ENCODE data around the gene METTL4.

Gene METTL4, protein sequence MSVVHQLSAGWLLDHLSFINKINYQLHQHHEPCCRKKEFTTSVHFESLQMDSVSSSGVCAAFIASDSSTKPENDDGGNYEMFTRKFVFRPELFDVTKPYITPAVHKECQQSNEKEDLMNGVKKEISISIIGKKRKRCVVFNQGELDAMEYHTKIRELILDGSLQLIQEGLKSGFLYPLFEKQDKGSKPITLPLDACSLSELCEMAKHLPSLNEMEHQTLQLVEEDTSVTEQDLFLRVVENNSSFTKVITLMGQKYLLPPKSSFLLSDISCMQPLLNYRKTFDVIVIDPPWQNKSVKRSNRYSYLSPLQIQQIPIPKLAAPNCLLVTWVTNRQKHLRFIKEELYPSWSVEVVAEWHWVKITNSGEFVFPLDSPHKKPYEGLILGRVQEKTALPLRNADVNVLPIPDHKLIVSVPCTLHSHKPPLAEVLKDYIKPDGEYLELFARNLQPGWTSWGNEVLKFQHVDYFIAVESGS

GRCh38 chr18:2571200-2572170 lies at the start of gene METTL4, which contains the start of gene NDC80:
Gene METTL4 (minus strand): TSS chr18:2571505. CDS start chr18:2567216, 4,289 bp downstream.
Gene NDC80 (plus strand): TSS chr18:2571557. CDS start chr18:2572986, 1,429 bp downstream.
- Mint-ChIP-seq H3K4me1 (ENCODE audit: low read depth) (peaks cover 47% of the 10 kb centered on the region), H3K9me3 (no peaks in the 10 kb centered on the region), H3K36me3 (ENCODE audit: low read depth) (peaks cover 46% of the 10 kb centered on the region), H3K27me3 (ENCODE audit: low read depth) (no peaks in the 10 kb centered on the region), H3K27ac (peak within 1 kb of the TSS; percentile 98), H3K4me3 (peak within 1 kb of the TSS; percentile 99)
- peak; percentile 83 for DNase-seq (ENCODE audit: low spot score)

DNA sequence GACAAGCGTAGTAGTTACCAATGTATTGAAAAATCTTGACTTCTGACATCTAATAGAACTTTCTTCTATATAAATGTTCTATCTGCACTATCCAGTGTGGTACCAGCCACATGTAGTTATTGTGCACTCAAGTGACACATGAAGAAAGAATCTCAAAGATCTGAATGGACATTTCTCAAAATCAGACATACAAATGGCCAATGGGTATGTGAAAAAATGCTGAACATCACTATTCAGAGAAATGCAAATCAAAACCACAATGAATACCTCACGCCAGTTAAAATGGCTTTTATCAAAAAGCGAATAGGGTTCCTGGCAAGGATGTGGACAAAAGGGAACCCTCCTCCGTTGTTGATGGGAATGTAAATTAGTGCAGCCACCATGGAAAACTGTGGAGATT lies 46.7 kb upstream of the METTL4 start:
- Mint-ChIP-seq H3K36me3 (ENCODE audit: low read depth) (peaks cover 41% of the 10 kb centered on the region), H3K27me3 (ENCODE audit: low read depth) (no peaks in the 10 kb centered on the region), H3K27ac (no peak overlapping the region), H3K9me3 (no peaks in the 10 kb centered on the region), H3K4me1 (ENCODE audit: low read depth) (peaks cover 2% of the 10 kb centered on the region), H3K4me3 (no peak overlapping the region)
- DNase-seq (ENCODE audit: low spot score), result no peak

DNA sequence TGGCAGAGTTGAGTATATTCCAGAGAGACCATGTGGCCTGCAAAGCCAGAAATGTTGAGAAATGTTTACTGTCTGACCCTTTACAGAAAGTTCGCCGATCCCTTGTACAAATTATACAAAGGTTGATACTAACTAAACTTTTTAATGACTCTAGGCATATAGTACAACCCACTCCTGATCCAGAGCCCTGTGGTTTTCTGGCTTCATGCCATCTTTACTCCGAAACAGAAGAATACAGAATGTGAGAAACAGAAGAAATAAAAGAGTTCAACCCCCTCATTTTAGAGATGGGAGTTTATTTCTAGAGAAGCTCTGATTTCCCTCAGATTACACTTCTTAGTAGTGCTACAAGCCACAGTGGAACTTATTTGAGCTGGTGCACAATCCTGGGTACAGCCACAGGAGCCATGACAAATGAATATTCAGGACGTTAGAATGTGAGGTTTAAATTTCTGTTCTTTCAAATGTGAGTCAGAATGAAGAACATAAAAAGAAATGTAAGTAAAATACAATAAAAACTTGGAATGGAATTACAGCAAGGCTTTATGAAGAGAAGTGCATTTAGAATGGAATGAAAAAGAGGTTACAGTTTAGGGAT lies 46.2 kb upstream of the METTL4 start:
- Mint-ChIP-seq H3K36me3 (ENCODE audit: low read depth) (peaks cover 46% of the 10 kb centered on the region), H3K4me1 (ENCODE audit: low read depth) (peaks cover 2% of the 10 kb centered on the region), H3K9me3 (no peaks in the 10 kb centered on the region), H3K27me3 (ENCODE audit: low read depth) (no peaks in the 10 kb centered on the region), H3K4me3 (no peak overlapping the region), H3K27ac (peak overlapping the region; percentile 5)
- DNase-seq (ENCODE audit: low spot score), result no peak

DNA sequence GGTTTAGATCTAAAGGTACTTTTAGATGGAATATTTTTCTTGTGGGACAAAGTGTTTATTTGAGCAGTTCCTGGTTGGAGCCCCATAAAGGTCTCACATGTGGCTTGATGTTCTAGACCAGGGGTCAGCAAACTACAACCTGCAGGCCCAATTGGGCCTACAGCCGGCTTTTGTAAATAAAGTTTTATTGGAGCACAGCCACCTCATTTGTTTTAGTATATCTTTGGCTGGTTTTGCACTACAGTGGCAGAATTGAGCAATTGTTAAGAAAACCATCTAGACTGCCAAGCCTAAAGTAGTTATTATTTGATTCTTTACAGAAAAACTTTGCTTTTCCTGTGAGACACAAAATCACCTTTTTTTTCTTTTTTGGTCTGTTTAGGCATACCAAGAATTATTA lies 41.7 kb upstream of the METTL4 start:
- peak overlapping the region; percentile 21 for H3K27ac Mint-ChIP-seq
- H3K4me3 Mint-ChIP-seq, result no peak overlapping the region
- peaks cover 20% of the 10 kb centered on the region for H3K4me1 Mint-ChIP-seq (ENCODE audit: low read depth)
- DNase-seq (ENCODE audit: low spot score), result no peak
- H3K9me3 Mint-ChIP-seq, result no peaks in the 10 kb centered on the region
- H3K36me3 Mint-ChIP-seq (ENCODE audit: low read depth), result peaks cover 76% of the 10 kb centered on the region
- H3K27me3 Mint-ChIP-seq (ENCODE audit: low read depth), result no peaks in the 10 kb centered on the region

GRCh38 chr18:2610549-2610948 lies 39.2 kb upstream of the METTL4 start:
- Mint-ChIP-seq H3K4me3 (no peak overlapping the region), H3K36me3 (ENCODE audit: low read depth) (peaks cover 71% of the 10 kb centered on the region), H3K9me3 (no peaks in the 10 kb centered on the region), H3K27me3 (ENCODE audit: low read depth) (no peaks in the 10 kb centered on the region), H3K27ac (no peak overlapping the region), H3K4me1 (ENCODE audit: low read depth) (peaks cover 34% of the 10 kb centered on the region)
- DNase-seq (ENCODE audit: low spot score), result no peak

GRCh38 chr18:2609604-2610003 lies 38.3 kb upstream of the METTL4 start:
- Mint-ChIP-seq H3K9me3 (no peaks in the 10 kb centered on the region), H3K36me3 (ENCODE audit: low read depth) (peaks cover 66% of the 10 kb centered on the region), H3K27me3 (ENCODE audit: low read depth) (no peaks in the 10 kb centered on the region), H3K4me3 (no peak overlapping the region), H3K27ac (peak overlapping the region; percentile 43), H3K4me1 (ENCODE audit: low read depth) (peaks cover 41% of the 10 kb centered on the region)
- no peak for DNase-seq (ENCODE audit: low spot score)

DNA sequence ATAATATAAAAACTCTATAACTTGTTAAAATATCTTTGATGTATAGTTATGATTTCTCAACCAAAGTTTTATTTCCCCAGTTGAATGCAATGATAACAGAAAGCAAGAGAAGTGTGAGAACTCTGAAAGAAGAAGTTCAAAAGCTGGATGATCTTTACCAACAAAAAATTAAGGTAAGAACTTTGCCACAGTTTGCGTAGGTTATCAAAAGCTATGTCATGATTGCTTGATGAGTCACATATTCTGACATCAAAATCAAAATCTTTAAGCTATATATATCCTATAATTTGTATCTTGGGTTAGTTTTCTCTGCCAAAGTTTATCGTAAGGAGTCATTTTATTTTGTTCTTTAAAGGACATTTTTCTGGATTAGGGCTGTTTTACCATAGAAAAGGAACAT lies 35.0 kb upstream of the METTL4 start:
- no peak for DNase-seq (ENCODE audit: low spot score)
- peak overlapping the region; percentile 63 for H3K4me3 Mint-ChIP-seq
- H3K9me3 Mint-ChIP-seq, result no peaks in the 10 kb centered on the region
- H3K27ac Mint-ChIP-seq, result peak overlapping the region; percentile 85
- H3K27me3 Mint-ChIP-seq (ENCODE audit: low read depth), result no peaks in the 10 kb centered on the region
- peaks cover 52% of the 10 kb centered on the region for H3K4me1 Mint-ChIP-seq (ENCODE audit: low read depth)
- H3K36me3 Mint-ChIP-seq (ENCODE audit: low read depth), result peaks cover 62% of the 10 kb centered on the region

DNA sequence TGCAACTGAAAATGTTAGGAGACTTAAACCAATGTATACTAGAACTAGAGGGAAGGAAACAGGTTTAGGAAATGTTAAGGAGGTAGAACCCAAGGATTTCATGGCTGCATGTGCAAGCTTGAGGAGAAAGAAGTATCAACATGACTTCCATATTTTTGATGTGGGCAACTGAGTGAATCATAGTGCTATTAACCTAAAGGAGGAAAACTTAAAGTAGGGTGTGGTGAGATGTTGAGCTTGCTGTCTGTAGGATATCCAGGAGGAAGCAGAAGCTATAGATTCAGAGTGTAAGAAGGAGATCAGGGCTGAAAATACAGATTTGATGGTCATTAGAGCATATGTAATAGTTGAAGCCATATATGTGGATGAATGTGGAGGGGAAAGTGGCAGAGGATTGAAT lies 31.5 kb upstream of the METTL4 start:
- DNase-seq (ENCODE audit: low spot score), result no peak
- Mint-ChIP-seq H3K36me3 (ENCODE audit: low read depth) (peaks cover 60% of the 10 kb centered on the region), H3K27me3 (ENCODE audit: low read depth) (no peaks in the 10 kb centered on the region), H3K27ac (peak overlapping the region; percentile 43), H3K9me3 (no peaks in the 10 kb centered on the region), H3K4me1 (ENCODE audit: low read depth) (peaks cover 40% of the 10 kb centered on the region), H3K4me3 (no peak overlapping the region)

DNA sequence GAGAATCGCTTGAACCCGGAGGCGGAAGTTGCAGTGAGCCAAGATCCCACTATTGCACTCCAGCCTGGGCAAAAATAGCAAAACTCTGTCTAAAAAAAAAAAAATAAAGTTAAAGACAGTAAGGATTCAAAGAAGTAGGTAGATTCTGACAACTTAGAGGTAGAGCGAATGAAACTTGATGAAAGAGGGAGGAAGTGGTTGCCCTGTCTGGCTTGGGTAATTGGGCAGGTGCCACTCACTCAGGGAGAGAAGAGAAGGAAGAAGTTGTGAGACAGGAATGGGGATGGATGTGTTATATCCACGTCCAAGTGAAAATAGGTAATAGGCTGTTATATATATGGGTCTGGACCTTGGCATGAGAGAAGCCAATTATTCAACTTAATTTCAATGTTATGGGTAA lies 26.3 kb upstream of the METTL4 start:
- no peaks in the 10 kb centered on the region for H3K27me3 Mint-ChIP-seq (ENCODE audit: low read depth)
- DNase-seq (ENCODE audit: low spot score), result no peak
- peak overlapping the region; percentile 73 for H3K27ac Mint-ChIP-seq
- peaks cover 71% of the 10 kb centered on the region for H3K36me3 Mint-ChIP-seq (ENCODE audit: low read depth)
- peaks cover 19% of the 10 kb centered on the region for H3K4me1 Mint-ChIP-seq (ENCODE audit: low read depth)
- H3K4me3 Mint-ChIP-seq, result no peak overlapping the region
- peaks cover 5% of the 10 kb centered on the region for H3K9me3 Mint-ChIP-seq

- Mint-ChIP-seq H3K36me3 (ENCODE audit: low read depth) (peaks cover 78% of the 10 kb centered on the region), H3K4me1 (ENCODE audit: low read depth) (peaks cover 44% of the 10 kb centered on the region), H3K27ac (peak overlapping the region; percentile 90), H3K9me3 (no peaks in the 10 kb centered on the region), H3K4me3 (peak overlapping the region; percentile 74), H3K27me3 (ENCODE audit: low read depth) (no peaks in the 10 kb centered on the region)
- no peak for DNase-seq (ENCODE audit: low spot score)
Measured at GRCh38 chr18:2590303-2590702, 19.0 kb upstream of the METTL4 start.

DNA sequence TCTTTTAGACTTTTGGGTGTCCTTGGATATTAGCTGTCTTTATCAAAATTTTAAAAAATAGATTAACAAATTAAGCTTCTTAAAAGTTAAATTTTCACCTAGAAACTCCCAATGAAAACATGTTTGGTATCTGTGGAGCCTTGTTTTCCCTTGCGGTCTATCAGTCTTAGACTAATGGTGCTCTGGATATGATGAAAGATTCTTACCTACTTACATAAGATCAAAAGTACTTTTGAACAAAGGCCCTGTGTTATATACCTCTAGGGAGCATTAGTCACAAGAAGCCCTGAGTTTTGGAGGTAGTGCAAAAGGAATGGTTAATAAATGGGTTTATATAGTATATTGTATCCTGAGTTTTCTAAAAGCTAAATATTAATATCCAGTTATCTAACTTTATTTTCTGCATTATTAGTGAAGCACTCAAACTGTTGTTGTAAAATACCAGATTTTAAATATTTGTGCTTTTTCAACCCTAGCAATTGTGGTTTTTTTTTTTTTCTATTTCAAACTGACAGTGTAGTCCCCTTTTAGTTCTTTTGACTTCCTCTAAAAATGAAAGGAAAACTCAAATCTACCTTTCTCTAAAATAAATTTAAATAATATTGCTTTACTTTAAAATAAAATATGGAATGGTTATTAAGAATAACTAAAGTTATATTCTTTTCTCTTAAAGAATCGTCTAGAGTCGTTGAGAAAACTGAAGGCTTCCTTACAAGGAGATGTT lies 18.2 kb upstream of the METTL4 start:
- H3K4me3 Mint-ChIP-seq, result peak overlapping the region; percentile 78
- H3K9me3 Mint-ChIP-seq, result no peaks in the 10 kb centered on the region
- H3K27ac Mint-ChIP-seq, result peak overlapping the region; percentile 92
- DNase-seq (ENCODE audit: low spot score), result no peak
- H3K4me1 Mint-ChIP-seq (ENCODE audit: low read depth), result peaks cover 42% of the 10 kb centered on the region
- peaks cover 78% of the 10 kb centered on the region for H3K36me3 Mint-ChIP-seq (ENCODE audit: low read depth)
- no peaks in the 10 kb centered on the region for H3K27me3 Mint-ChIP-seq (ENCODE audit: low read depth)

GRCh38 chr18:2588666-2589344 lies 17.5 kb upstream of the METTL4 start:
- H3K27ac Mint-ChIP-seq, result peak overlapping the region; percentile 92
- no peaks in the 10 kb centered on the region for H3K9me3 Mint-ChIP-seq
- no peaks in the 10 kb centered on the region for H3K27me3 Mint-ChIP-seq (ENCODE audit: low read depth)
- peak overlapping the region; percentile 78 for H3K4me3 Mint-ChIP-seq
- H3K4me1 Mint-ChIP-seq (ENCODE audit: low read depth), result peaks cover 41% of the 10 kb centered on the region
- peaks cover 71% of the 10 kb centered on the region for H3K36me3 Mint-ChIP-seq (ENCODE audit: low read depth)
- no peak for DNase-seq (ENCODE audit: low spot score)

- Mint-ChIP-seq H3K27me3 (ENCODE audit: low read depth) (no peaks in the 10 kb centered on the region), H3K27ac (peak overlapping the region; percentile 60), H3K4me3 (peak overlapping the region; percentile 76), H3K36me3 (ENCODE audit: low read depth) (peaks cover 71% of the 10 kb centered on the region), H3K9me3 (no peaks in the 10 kb centered on the region), H3K4me1 (ENCODE audit: low read depth) (peaks cover 41% of the 10 kb centered on the region)
- DNase-seq (ENCODE audit: low spot score), result no peak
Measured at GRCh38 chr18:2587788-2588187, 16.5 kb upstream of the METTL4 start.

All from T-helper 2 cell treated with Interferon-gamma antibody and Interleukin-4, amounts not matched to agents 5 μg/mL and 100 μg/mL, for 36 hours (primary cell).